WERI-Rb-1 (cell line): ENCODE measurements around the gene CATSPER4.

Experiments used
- DNase-seq: peaks from one replicate; pipeline ENCODE4 v3.0.0-alpha.2; 2020
- H3K27ac ChIP-seq: fragments of 250-450 bp; sonication (Bioruptor Pico); 2 replicates; pipeline ENCODE4 v1.5.1; 2020; ENCODE audit warnings: mild to moderate bottlenecking, moderate library complexity
- H3K27me3 ChIP-seq: fragments of 250-450 bp; sonication (Bioruptor Pico); 2 replicates; pipeline ENCODE4 v1.5.1; 2021; ENCODE audit warnings: mild to moderate bottlenecking, low read depth, moderate library complexity; ENCODE audit not compliant: insufficient read depth, severe bottlenecking
- H3K36me3 ChIP-seq: fragments of 250-450 bp; sonication (Bioruptor Pico); 2 replicates; pipeline ENCODE4 v1.5.1; 2020; ENCODE audit warnings: mild to moderate bottlenecking, moderate library complexity
- H3K4me3 ChIP-seq: 2 replicates; pipeline ENCODE4 v1.5.1; 2011; ENCODE audit warnings: low read depth, mild to moderate bottlenecking, control low read depth, low read length
- H3K9me3 ChIP-seq: fragments of 250-450 bp; sonication (Bioruptor Pico); 2 replicates; pipeline ENCODE4 v1.5.1; 2021; ENCODE audit warnings: mild to moderate bottlenecking, moderate library complexity; ENCODE audit not compliant: severe bottlenecking
- TF ChIP-seq, protein P1 (sequence below): IDR thresholded peaks from 2 replicates; pipeline ENCODE4 v1.5.1; 2011; ENCODE audit warnings: low read depth, mild to moderate bottlenecking, control low read depth, inconsistent platforms, low read length

Gene CATSPER4

DNA sequence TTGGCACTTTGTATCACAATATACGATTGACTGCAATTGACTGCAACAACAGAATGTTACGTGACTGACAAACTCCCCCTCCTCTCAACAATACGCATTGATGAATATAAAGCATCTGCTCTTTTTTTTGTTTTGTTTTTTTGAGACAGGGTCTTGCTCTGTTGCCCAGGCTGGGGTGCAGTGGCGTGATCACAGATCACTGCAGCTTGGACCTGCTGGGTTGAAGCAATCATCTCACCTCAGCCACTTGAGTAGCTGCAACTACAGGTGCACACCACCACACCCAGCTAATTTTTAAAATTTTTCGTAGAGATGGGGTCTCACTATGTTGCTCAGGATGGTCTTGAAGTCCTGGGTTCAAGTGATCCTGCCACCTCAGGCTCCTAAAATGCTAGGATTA is 22.3 kb downstream of the CATSPER4 start:
- Histone ChIP-seq H3K27me3 (no peaks in the 10 kb centered on the region), H3K9me3 (no peaks in the 10 kb centered on the region), H3K27ac (no peak overlapping the region), H3K36me3 (no peaks in the 10 kb centered on the region), H3K4me3 (no peak overlapping the region)
- DNase-seq = no peak
- TF ChIP-seq, protein P1, sequence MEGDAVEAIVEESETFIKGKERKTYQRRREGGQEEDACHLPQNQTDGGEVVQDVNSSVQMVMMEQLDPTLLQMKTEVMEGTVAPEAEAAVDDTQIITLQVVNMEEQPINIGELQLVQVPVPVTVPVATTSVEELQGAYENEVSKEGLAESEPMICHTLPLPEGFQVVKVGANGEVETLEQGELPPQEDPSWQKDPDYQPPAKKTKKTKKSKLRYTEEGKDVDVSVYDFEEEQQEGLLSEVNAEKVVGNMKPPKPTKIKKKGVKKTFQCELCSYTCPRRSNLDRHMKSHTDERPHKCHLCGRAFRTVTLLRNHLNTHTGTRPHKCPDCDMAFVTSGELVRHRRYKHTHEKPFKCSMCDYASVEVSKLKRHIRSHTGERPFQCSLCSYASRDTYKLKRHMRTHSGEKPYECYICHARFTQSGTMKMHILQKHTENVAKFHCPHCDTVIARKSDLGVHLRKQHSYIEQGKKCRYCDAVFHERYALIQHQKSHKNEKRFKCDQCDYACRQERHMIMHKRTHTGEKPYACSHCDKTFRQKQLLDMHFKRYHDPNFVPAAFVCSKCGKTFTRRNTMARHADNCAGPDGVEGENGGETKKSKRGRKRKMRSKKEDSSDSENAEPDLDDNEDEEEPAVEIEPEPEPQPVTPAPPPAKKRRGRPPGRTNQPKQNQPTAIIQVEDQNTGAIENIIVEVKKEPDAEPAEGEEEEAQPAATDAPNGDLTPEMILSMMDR = no peak

DNA sequence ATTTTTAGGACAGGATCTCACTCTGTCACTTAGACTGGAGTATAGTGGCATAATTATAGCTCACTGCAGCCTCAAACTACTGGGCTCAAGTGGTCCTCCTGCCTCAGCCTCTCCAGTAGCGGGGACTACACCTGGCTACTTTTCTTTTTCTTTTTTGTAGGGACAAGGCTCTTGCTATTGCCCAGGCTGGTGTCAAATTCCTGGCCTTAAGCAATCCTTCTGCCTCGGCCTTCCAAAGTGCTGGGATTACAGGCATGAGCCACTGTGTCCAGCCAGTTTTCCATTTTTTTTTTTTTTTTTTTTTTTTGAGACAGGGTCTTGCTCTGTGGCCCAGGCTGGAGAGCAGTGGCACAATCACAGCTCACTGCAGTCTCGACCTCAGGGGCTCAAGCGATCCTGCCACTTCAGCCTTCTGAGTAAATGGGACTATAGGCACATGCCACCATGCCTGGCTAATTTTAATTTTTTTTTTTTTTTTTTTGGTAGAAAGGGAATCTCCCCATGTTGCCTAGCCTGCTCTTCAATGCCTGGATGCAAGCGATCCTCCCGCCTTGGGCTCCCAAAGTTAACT is 23.0 kb downstream of the CATSPER4 start:
- DNase-seq = no peak
- Histone ChIP-seq H3K36me3 (no peaks in the 10 kb centered on the region), H3K27ac (no peak overlapping the region), H3K27me3 (no peaks in the 10 kb centered on the region), H3K4me3 (no peak overlapping the region), H3K9me3 (no peaks in the 10 kb centered on the region)
- TF ChIP-seq, protein P1 = no peak

DNA sequence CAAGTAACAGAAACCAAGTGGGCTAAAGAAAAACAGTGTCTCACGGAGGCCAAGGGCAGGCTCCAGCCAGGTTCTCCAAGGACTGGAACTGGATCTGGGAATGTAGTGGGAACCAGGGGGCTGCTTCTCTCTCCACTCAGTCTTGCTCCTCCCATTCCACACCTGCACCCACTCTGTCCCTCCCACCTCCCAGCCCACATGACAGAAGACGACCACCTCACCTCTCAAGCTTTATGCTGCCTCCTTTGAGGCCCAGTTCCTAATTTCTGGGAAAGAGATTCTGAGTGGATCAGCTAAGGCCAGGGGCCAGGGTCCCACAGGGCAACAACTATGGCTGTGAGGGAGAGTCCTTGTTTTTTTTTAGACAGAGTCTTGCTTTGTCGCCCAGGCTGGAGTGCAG is 24.8 kb downstream of the CATSPER4 start:
- Histone ChIP-seq H3K9me3 (no peaks in the 10 kb centered on the region), H3K27ac (no peak overlapping the region), H3K27me3 (no peaks in the 10 kb centered on the region), H3K36me3 (no peaks in the 10 kb centered on the region), H3K4me3 (no peak overlapping the region)
- TF ChIP-seq, protein P1 = no peak
- DNase-seq = no peak

DNA sequence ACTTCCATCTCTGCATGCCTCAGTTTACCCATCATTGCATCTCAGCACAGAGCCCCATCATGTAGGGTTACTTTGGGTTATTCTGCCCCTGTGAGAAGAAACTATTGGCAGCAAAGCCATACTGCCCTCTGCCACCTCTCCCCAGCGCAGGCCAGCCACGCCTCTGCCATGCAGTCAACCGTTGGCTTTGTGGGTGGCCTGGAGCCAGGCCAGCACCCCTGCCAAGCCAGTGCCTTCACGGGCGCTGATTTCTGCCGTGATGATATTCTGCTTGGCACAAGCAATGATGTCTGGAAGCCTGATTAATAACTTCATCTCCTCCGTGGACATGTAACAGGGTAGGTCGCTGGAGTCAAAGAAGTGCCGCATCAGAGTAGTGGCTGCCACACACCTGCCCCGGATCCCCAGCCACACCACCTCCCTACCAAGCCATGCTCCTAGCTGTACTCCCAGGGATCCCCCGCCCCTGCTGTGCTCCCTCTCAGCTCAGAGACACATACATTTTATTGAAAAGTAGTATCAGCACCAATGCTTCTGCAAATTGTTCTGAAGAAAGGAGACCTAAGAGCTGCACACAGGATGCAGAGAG is 28.6 kb downstream of the CATSPER4 start:
- H3K27ac ChIP-seq = no peak overlapping the region
- no peak for DNase-seq
- no peak overlapping the region for H3K4me3 ChIP-seq
- no peaks in the 10 kb centered on the region for H3K27me3 ChIP-seq
- no peaks in the 10 kb centered on the region for H3K36me3 ChIP-seq
- no peaks in the 10 kb centered on the region for H3K9me3 ChIP-seq
- TF ChIP-seq, protein P1 = no peak

DNA sequence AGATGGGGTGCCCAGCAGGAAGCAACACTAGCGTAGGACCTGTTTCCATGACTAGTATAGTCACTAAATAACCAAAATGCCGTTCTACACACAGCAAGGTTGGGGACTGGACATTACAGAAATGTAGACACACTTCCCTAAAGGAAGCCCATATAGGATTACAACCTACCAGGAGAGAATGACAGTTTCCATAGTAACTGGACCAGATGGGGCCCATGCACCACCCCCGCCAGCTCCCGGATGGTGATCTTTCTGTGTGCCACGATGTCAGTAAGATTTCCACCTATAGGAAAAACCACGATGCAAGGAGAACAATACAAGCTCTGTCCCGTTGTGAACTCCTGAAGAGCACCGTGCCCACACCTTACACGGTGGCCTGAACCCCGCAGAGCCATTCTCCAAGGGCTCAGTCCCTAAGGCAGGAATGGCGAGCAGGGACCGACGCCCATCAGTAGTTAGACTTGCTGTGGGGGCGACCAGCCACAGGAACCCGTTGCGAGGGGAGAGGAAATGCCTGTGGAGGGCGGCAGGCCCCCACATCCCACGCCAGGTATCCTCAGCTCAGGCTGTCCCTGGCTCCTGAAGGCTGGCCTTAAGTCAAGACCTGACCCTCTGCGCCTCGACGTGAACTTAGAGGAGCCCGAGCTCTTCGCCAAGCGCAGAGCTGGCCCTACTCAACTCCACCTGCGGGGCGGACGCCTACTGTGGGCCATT is 30.0 kb downstream of the CATSPER4 start:
- H3K4me3 ChIP-seq = no peak overlapping the region
- no peaks in the 10 kb centered on the region for H3K27me3 ChIP-seq
- H3K9me3 ChIP-seq = no peaks in the 10 kb centered on the region
- TF ChIP-seq, protein P1 = no peak
- no peak for DNase-seq
- H3K27ac ChIP-seq = no peak overlapping the region
- H3K36me3 ChIP-seq = no peaks in the 10 kb centered on the region
